Smooth muscle cell (in vitro differentiated cells): ENCODE results near the gene NRIP3. TPM values are rescaled to one million over a fixed set of nuclear protein-coding genes. Genes with fewer than 3 reads are reported as not detected.

Source experiments
- DNase-seq: peaks from one replicate; lab custom pipeline; 2025; ENCODE audit not compliant: unreplicated experiment; lab: John Stamatoyannopoulos, UW
- H2AFZ ChIP-seq: fragments of 200-600 bp; sonication (generic); 2 replicates; pipeline ENCODE4 v1.6.0; 2016; ENCODE audit warnings: antibody characterized with exemption, low read depth, mild to moderate bottlenecking
- H3F3A ChIP-seq: fragments of 200-600 bp; sonication (generic); 2 replicates; pipeline ENCODE4 v1.6.0; 2017; ENCODE audit warnings: antibody characterized with exemption, low read depth
- H3K27ac ChIP-seq: fragments of 200-600 bp; sonication (generic); 2 replicates; pipeline ENCODE4 v1.5.1; 2016; ENCODE audit warnings: low read depth, mild to moderate bottlenecking
- H3K27me3 ChIP-seq: fragments of 200-600 bp; sonication (generic); 2 replicates; pipeline ENCODE4 v1.6.1; 2016; ENCODE audit warnings: low read depth, mild to moderate bottlenecking
- H3K36me3 ChIP-seq: fragments of 200-600 bp; sonication (generic); 2 replicates; pipeline ENCODE4 v1.5.1; 2016; ENCODE audit warnings: low read depth
- H3K4me1 ChIP-seq: fragments of 200-600 bp; sonication (generic); 2 replicates; pipeline ENCODE4 v1.5.1; 2016; ENCODE audit warnings: low read depth
- H3K4me2 ChIP-seq: fragments of 200-600 bp; sonication (generic); 2 replicates; pipeline ENCODE4 v1.6.0; 2016; ENCODE audit warnings: mild to moderate bottlenecking
- H3K4me3 ChIP-seq: fragments of 200-600 bp; sonication (generic); 2 replicates; pipeline ENCODE4 v1.5.1; 2016; ENCODE audit warnings: mild to moderate bottlenecking
- H3K79me2 ChIP-seq: fragments of 200-600 bp; sonication (generic); 2 replicates; pipeline ENCODE4 v1.6.0; 2016; ENCODE audit warnings: low read depth, mild to moderate bottlenecking
- H3K9ac ChIP-seq: fragments of 200-600 bp; sonication (generic); 2 replicates; pipeline ENCODE4 v1.6.0; 2016; ENCODE audit warnings: low read depth
- H3K9me3 ChIP-seq: fragments of 200-600 bp; sonication (generic); replicated peaks from 2 replicates; pipeline ENCODE4 v1.5.1; 2016; ENCODE audit warnings: low read depth
- H4K20me1 ChIP-seq: fragments of 200-600 bp; sonication (generic); 2 replicates; pipeline ENCODE4 v1.6.0; 2016; ENCODE audit warnings: low read depth
- WGBS: methylation state at CpG from one replicate; pipeline ENCODE4 v1.1.7; 2016; ENCODE audit warnings: low lambda C conversion rate; 5-methylcytosine and 5-hydroxymethylcytosine counted together
- polyA plus RNA-seq: library from polyadenylated mRNA; unstranded; fragments of >200 nt; fragmentation: Nextera tagmentation; extraction: Ambion mirVana; gene quantifications from 2 replicates; pipeline ENCODE4 v1.2.1, GENCODE V29; 2016
- total RNA-seq: library from RNA; depleted of rRNA; stranded (reverse); fragments of >200 nt; gene quantifications from 2 replicates; pipeline ENCODE4 v1.2.3, GENCODE V29; 2014
- TF ChIP-seq, protein P1 (sequence below): fragments of 200-600 bp; sonication (generic); IDR thresholded peaks from 2 replicates; pipeline ENCODE4 v1.5.1; 2017; ENCODE audit warnings: borderline replicate concordance, mild to moderate bottlenecking, antibody characterized with exemption; ENCODE audit not compliant: insufficient read depth, poor library complexity, severe bottlenecking

The NRIP3 gene
- total and polyA plus RNA-seq, 2 experiments from 2014 or later: 10.1 to 19.6 TPM

DNA sequence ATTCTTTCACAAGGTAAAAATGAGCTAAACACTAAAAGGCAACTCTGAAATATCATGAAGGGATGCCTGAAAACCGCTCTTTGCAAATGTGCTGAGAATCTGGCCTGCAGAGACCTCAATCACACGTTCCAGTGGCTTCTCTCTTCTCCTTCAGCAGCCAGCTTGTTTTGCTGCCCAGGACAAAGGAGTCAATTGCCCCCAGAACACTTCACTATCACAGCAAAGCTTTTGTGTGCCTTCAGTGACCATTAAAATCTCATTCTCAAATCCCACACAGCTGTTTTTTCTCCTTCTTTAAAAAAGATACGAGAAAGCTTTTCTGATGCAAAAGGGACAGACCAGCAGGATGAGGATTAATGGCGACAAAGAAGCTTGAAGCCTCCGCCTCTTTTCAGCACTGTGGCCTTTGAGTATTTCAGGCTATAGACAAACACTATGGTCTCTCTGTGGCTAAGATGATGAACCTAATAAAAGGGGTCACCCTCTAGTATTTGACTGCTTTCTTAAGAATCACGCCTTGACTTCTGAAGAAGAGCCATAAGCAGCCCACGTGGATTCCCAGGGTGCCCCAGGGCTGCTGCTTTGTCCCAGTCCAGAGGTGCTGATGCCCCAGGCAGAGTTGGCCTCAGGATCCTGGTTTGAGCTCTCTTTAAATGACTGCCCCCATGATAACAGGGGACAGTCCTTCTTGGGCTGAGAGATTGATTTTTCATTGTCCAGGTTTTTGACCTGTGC, 33.4 kb upstream of the NRIP3 start:
- Histone ChIP-seq H3K9me3 (no peaks in the 10 kb centered on the region), H2AFZ (no peak overlapping the region), H3K9ac (no peak overlapping the region), H3K36me3 (no peaks in the 10 kb centered on the region), H3F3A (no peaks in the 10 kb centered on the region), H4K20me1 (no peaks in the 10 kb centered on the region), H3K27me3 (peaks cover 4% of the 10 kb centered on the region), H3K4me3 (no peak overlapping the region), H3K4me2 (no peak overlapping the region), H3K27ac (no peak overlapping the region), H3K4me1 (peaks cover 28% of the 10 kb centered on the region), H3K79me2 (no peaks in the 10 kb centered on the region)
- 39% methylated on average over 7 of the region's 7 CpGs for WGBS
- TF ChIP-seq, protein P1, sequence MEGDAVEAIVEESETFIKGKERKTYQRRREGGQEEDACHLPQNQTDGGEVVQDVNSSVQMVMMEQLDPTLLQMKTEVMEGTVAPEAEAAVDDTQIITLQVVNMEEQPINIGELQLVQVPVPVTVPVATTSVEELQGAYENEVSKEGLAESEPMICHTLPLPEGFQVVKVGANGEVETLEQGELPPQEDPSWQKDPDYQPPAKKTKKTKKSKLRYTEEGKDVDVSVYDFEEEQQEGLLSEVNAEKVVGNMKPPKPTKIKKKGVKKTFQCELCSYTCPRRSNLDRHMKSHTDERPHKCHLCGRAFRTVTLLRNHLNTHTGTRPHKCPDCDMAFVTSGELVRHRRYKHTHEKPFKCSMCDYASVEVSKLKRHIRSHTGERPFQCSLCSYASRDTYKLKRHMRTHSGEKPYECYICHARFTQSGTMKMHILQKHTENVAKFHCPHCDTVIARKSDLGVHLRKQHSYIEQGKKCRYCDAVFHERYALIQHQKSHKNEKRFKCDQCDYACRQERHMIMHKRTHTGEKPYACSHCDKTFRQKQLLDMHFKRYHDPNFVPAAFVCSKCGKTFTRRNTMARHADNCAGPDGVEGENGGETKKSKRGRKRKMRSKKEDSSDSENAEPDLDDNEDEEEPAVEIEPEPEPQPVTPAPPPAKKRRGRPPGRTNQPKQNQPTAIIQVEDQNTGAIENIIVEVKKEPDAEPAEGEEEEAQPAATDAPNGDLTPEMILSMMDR: no peak
- DNase-seq: no peak

DNA sequence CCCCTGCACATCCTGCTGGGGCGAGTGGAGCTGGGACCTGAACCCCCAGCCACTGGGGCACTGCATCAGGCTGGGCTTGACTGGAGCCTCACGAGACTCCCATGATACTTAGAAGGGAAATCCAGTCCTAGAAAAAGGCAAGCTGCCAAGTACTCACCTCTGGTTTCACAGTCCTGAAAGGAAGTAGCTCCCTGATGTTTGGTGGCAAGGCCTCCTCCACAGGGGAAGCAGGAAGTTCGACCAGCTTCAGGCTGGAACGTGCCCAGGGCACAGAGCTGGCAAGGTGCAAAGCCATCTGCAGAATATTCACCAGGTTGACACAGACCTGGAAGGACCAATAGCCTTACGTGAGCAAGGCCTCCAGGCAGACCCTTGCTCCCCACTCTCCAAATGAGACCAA, 26.8 kb upstream of the NRIP3 start:
- Histone ChIP-seq H3K9ac (no peak overlapping the region), H3K4me3 (no peak overlapping the region), H3F3A (no peaks in the 10 kb centered on the region), H3K4me2 (no peak overlapping the region), H4K20me1 (no peaks in the 10 kb centered on the region), H3K9me3 (no peaks in the 10 kb centered on the region), H3K79me2 (no peaks in the 10 kb centered on the region), H3K27ac (no peak overlapping the region), H3K36me3 (no peaks in the 10 kb centered on the region), H3K27me3 (no peaks in the 10 kb centered on the region), H2AFZ (no peak overlapping the region), H3K4me1 (peaks cover 5% of the 10 kb centered on the region)
- TF ChIP-seq, protein P1: no peak
- DNase-seq: no peak
- 95% methylated on average over 5 of the region's 5 CpGs for WGBS

DNA sequence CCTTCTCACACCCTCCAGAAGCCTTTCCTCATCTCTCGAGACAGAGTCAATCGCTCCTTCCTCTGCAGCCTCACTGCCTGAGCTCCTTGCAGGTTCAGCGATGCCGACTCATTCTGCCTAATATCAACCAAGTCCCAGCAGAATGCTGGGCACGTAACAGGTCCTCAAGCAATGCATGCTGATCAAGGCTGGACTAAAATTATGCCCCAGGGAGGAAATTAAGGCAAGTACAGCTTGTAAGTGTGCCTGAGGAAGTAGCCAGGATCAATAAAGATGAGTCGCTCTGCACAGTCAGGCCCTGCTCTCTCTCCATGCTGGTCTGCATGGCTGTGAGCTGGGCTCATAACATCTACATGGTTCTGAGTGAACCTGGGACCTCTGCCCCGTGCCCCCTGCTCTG, 25.6 kb upstream of the NRIP3 start:
- no peak for DNase-seq
- Histone ChIP-seq H3K27ac (no peak overlapping the region), H3K36me3 (no peaks in the 10 kb centered on the region), H4K20me1 (no peaks in the 10 kb centered on the region), H3K9me3 (no peaks in the 10 kb centered on the region), H2AFZ (no peak overlapping the region), H3F3A (no peaks in the 10 kb centered on the region), H3K4me1 (no peaks in the 10 kb centered on the region), H3K4me2 (no peak overlapping the region), H3K9ac (no peak overlapping the region), H3K79me2 (no peaks in the 10 kb centered on the region), H3K4me3 (no peak overlapping the region), H3K27me3 (no peaks in the 10 kb centered on the region)
- 86% methylated on average over 7 of the region's 7 CpGs for WGBS
- TF ChIP-seq, protein P1: no peak

DNA sequence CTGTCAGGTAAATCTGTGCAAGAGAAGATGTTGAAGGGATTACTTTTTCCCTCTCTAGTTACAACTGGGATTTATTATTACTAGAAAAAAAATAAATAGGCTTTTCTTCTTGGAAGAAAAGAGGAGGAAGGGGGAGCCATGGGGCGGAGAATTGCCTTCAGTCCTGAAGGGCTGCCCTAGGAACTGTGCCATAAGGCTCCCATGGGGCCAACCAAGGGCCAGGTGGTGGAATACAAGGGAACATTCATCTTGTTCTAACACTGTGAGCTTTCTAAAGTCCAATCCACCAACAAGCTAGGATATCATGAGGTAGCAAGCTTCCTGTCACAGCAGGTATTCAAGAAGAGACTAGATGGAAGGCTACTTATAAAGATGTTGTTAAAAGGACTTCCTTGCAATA, 24.8 kb upstream of the NRIP3 start:
- TF ChIP-seq, protein P1: no peak
- Histone ChIP-seq H3K4me3 (no peak overlapping the region), H4K20me1 (no peaks in the 10 kb centered on the region), H3K27ac (no peak overlapping the region), H3K4me2 (no peak overlapping the region), H2AFZ (no peak overlapping the region), H3K9ac (no peak overlapping the region), H3K4me1 (no peaks in the 10 kb centered on the region), H3K79me2 (no peaks in the 10 kb centered on the region), H3K27me3 (no peaks in the 10 kb centered on the region), H3K9me3 (no peaks in the 10 kb centered on the region), H3F3A (no peaks in the 10 kb centered on the region), H3K36me3 (no peaks in the 10 kb centered on the region)
- DNase-seq: no peak
- WGBS: 96% methylated on average over 1 of the region's 1 CpG
